ENCODE data around the gene CST8. TPM values are rescaled to one million over a fixed set of nuclear protein-coding genes. Genes with fewer than 3 reads are reported as not detected.

Gene CST8
- polyA plus RNA-seq, 2 of the 4 experiments (the other 2 are of a cell fraction) = not detected

DNA sequence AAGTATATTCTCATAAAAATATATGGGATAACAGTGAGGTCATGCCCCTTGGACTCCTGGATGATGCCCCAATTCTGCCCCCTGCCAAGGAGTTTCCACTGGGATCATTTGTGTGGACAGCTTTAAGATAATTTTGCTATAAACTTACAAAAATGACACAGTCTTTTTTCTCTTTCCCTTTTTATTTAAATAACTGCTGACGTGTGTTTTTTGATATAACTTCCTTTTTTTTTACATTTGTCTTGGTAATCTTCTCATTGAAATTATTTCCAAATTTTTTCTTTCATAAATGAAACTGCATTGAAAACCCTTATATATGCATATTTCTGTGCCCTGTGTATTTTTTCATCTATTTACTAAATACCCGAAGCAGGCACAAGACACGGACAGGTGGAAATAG lies 46.1 kb downstream of the CST8 start:
- ChIA-PET POLR2A (no interaction called here), CTCF (no interaction called here)
- WGBS (ENCODE audit: missing lambda C conversion rate) = 73% methylated on average over 3 of the region's 3 CpGs
- Histone ChIP-seq H3K9me3 (no peaks in the 10 kb centered on the region), H3K4me1 (no peaks in the 10 kb centered on the region), H3K4me2 (no peak overlapping the region), H3K27ac (no peak overlapping the region), H3K4me3 (no peak overlapping the region)
- TF ChIP-seq HDAC2 (IDR thresholded peaks at IDR 0.05) = no peak
- no peak for TF ChIP-seq JUN (IDR thresholded peaks at IDR 0.05)
- peak; percentile 87 for TF ChIP-seq MAFK (IDR thresholded peaks at IDR 0.05; ENCODE audit: partially characterized antibody)
- no peak for FAIRE-seq
- DNase-seq (ENCODE audit: low read depth in 1 of 2, low spot score in 1 of 2) = no peak
- ATAC-seq = no peak

DNA sequence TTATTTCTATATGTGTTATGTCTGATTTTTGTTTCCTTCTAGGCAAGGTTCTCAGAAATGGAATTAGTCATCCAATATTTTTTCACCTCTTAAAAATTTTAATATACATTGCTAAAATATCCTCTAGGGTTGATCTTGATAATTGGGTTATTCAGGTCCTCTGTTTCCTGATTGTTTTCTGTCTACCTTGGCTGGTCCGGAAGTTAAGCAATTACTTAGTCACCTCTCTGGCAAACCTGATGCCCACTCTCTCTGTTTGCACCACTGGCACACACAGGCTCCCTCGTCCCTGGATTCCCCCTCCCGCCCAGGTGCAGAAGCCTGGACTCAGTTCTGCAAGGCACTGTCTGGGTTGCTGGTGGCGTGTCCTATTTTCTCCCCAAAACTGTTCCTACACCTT lies 49.7 kb downstream of the CST8 start:
- POLR2A ChIA-PET = no interaction called here
- CTCF ChIA-PET = no interaction called here
- no peak overlapping the region for H3K27ac ChIP-seq
- H3K4me3 ChIP-seq = no peak overlapping the region
- DNase-seq (ENCODE audit: low read depth in 1 of 2, low spot score in 1 of 2) (no peak), FAIRE-seq (no peak), ATAC-seq (no peak)
- H3K9me3 ChIP-seq = no peaks in the 10 kb centered on the region
- no peak overlapping the region for H3K4me2 ChIP-seq
- 20% methylated on average over 4 of the region's 4 CpGs for WGBS (ENCODE audit: missing lambda C conversion rate)
- H3K4me1 ChIP-seq = no peaks in the 10 kb centered on the region
- TF ChIP-seq, protein P1, sequence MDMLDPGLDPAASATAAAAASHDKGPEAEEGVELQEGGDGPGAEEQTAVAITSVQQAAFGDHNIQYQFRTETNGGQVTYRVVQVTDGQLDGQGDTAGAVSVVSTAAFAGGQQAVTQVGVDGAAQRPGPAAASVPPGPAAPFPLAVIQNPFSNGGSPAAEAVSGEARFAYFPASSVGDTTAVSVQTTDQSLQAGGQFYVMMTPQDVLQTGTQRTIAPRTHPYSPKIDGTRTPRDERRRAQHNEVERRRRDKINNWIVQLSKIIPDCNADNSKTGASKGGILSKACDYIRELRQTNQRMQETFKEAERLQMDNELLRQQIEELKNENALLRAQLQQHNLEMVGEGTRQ (IDR thresholded peaks at IDR 0.05) = no peak
- TF ChIP-seq ESRRA (IDR thresholded peaks at IDR 0.05; ENCODE audit: borderline replicate concordance, low read length) = no peak
- TF ChIP-seq, protein P2, sequence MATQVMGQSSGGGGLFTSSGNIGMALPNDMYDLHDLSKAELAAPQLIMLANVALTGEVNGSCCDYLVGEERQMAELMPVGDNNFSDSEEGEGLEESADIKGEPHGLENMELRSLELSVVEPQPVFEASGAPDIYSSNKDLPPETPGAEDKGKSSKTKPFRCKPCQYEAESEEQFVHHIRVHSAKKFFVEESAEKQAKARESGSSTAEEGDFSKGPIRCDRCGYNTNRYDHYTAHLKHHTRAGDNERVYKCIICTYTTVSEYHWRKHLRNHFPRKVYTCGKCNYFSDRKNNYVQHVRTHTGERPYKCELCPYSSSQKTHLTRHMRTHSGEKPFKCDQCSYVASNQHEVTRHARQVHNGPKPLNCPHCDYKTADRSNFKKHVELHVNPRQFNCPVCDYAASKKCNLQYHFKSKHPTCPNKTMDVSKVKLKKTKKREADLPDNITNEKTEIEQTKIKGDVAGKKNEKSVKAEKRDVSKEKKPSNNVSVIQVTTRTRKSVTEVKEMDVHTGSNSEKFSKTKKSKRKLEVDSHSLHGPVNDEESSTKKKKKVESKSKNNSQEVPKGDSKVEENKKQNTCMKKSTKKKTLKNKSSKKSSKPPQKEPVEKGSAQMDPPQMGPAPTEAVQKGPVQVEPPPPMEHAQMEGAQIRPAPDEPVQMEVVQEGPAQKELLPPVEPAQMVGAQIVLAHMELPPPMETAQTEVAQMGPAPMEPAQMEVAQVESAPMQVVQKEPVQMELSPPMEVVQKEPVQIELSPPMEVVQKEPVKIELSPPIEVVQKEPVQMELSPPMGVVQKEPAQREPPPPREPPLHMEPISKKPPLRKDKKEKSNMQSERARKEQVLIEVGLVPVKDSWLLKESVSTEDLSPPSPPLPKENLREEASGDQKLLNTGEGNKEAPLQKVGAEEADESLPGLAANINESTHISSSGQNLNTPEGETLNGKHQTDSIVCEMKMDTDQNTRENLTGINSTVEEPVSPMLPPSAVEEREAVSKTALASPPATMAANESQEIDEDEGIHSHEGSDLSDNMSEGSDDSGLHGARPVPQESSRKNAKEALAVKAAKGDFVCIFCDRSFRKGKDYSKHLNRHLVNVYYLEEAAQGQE (IDR thresholded peaks at IDR 0.05) = no peak
- TF ChIP-seq RAD21 (conservative IDR thresholded peaks at IDR 0.05 in 1 of 2, IDR thresholded peaks at IDR 0.05 in 1 of 2) = no peak
- TF ChIP-seq MAFK (IDR thresholded peaks at IDR 0.05; ENCODE audit: partially characterized antibody) = no peak
- TF ChIP-seq, protein P3, sequence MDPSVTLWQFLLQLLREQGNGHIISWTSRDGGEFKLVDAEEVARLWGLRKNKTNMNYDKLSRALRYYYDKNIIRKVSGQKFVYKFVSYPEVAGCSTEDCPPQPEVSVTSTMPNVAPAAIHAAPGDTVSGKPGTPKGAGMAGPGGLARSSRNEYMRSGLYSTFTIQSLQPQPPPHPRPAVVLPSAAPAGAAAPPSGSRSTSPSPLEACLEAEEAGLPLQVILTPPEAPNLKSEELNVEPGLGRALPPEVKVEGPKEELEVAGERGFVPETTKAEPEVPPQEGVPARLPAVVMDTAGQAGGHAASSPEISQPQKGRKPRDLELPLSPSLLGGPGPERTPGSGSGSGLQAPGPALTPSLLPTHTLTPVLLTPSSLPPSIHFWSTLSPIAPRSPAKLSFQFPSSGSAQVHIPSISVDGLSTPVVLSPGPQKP (IDR thresholded peaks at IDR 0.05; ENCODE audit: low read depth, low read length) = no peak
- TF ChIP-seq, protein P4, sequence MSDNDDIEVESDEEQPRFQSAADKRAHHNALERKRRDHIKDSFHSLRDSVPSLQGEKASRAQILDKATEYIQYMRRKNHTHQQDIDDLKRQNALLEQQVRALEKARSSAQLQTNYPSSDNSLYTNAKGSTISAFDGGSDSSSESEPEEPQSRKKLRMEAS (IDR thresholded peaks at IDR 0.05) = no peak
- no peak for TF ChIP-seq POLR2AphosphoS2 (conservative IDR thresholded peaks at IDR 0.05; ENCODE audit: low read length)
- no peak for TF ChIP-seq GATA3 (IDR thresholded peaks at IDR 0.05; ENCODE audit: borderline replicate concordance)
- no peak for TF ChIP-seq TFCP2L1 (CRISPR knock-in tag; IDR thresholded peaks at IDR 0.05)
- no peak for TF ChIP-seq CEBPB (IDR thresholded peaks at IDR 0.05)
- TF ChIP-seq MYC (IDR thresholded peaks at IDR 0.05; ENCODE audit: borderline replicate concordance, low read length) = no peak
- TF ChIP-seq, protein P5, sequence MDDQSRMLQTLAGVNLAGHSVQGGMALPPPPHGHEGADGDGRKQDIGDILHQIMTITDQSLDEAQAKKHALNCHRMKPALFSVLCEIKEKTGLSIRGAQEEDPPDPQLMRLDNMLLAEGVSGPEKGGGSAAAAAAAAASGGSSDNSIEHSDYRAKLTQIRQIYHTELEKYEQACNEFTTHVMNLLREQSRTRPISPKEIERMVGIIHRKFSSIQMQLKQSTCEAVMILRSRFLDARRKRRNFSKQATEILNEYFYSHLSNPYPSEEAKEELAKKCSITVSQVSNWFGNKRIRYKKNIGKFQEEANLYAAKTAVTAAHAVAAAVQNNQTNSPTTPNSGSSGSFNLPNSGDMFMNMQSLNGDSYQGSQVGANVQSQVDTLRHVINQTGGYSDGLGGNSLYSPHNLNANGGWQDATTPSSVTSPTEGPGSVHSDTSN (IDR thresholded peaks at IDR 0.05) = no peak

DNA sequence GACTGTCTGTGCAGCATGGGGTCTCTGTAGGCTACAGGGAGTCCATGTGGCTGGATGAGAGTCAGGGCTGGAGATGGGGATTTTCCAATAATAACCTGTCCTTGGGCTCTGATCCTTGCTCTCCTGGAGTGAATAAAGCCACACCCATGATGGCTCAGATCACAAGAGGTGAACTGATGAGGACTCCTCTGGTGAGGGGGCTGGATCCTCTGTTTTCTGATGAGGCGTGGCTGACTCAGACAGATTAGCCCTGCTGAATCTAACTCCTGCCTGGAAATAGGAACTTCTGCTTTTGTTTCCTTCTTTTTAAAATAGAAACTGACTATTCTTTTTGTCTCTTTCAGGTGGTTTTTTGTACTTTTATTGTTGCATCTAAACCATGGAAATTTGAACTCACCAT lies 50.4 kb downstream of the CST8 start:
- H3K4me1 ChIP-seq = no peaks in the 10 kb centered on the region
- TF ChIP-seq NR3C1 (IDR thresholded peaks at IDR 0.05) = no peak
- no peak for TF ChIP-seq NFE2L2 (conservative IDR thresholded peaks at IDR 0.05; ENCODE audit: low read length)
- no peak for TF ChIP-seq RFX5 (IDR thresholded peaks at IDR 0.05)
- TF ChIP-seq, protein P1 (IDR thresholded peaks at IDR 0.05) = no peak
- TF ChIP-seq, protein P5 (IDR thresholded peaks at IDR 0.05) = no peak
- TF ChIP-seq TFCP2L1 (CRISPR knock-in tag; IDR thresholded peaks at IDR 0.05) = no peak
- no peak for TF ChIP-seq NPAS2 (CRISPR knock-in tag; IDR thresholded peaks at IDR 0.05; ENCODE audit: borderline replicate concordance)
- no peak for TF ChIP-seq TP53 (CRISPR knock-in tag; IDR thresholded peaks at IDR 0.05)
- TF ChIP-seq EP300 (IDR thresholded peaks at IDR 0.05) = no peak
- TF ChIP-seq POLR2AphosphoS2 (conservative IDR thresholded peaks at IDR 0.05; ENCODE audit: low read length) = no peak
- TF ChIP-seq SREBF2 (IDR thresholded peaks at IDR 0.05) = no peak
- TF ChIP-seq FOXS1 (CRISPR knock-in tag; IDR thresholded peaks at IDR 0.05) = no peak
- TF ChIP-seq POLR2A (IDR thresholded peaks at IDR 0.05; ENCODE audit: low read length) = no peak

More for the DNA sequence above, 50.4 kb downstream of the CST8 start:
- FAIRE-seq (no peak), ATAC-seq (no peak), DNase-seq (ENCODE audit: low read depth in 1 of 2, low spot score in 1 of 2) (no peak)
- ChIA-PET POLR2A (no interaction called here), CTCF (no interaction called here)
- Histone ChIP-seq H3K4me3 (no peak overlapping the region), H3K27ac (no peak overlapping the region), H3K9me3 (no peaks in the 10 kb centered on the region), H3K4me2 (no peak overlapping the region)
- 15% methylated on average over 1 of the region's 1 CpG for WGBS (ENCODE audit: missing lambda C conversion rate)

Data from A549 (cell line).